HG02623 (cell line): Measurements from ENCODE around the gene ZNF609.

Experiments
- ATAC-seq: cut with Tn5 transposase; IDR thresholded peaks from one replicate; pipeline ENCODE4 v1.9.1; 2021; ENCODE audit warnings: moderate library complexity; ENCODE audit not compliant: unreplicated experiment

ZNF609 gene

DNA sequence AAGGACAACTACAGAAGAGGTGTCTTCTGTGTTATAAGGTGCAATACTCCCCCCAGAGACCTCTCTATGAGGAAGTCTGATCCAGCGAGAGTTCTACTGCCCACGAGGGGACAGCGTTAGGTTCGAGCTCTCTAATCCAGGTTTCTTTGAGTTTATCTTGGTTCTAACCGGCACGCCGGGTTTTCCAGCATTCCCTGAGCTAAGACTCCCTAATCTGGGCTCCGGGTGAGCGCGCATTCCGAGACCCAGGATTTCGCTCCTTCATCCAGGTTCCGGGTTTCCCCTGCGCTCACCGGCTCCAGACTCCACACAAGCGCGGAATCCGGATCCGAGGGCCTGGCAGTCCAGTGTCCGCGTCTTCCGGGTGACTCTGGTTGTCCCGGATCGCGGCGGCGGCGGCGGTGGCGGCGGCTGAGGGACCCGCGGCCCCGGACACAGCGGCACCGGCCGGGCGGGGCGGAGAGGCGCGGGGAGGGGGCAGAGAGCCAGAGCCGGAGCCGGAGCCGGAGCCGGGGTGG lies at the start of gene ZNF609:
Gene ZNF609 (plus strand): TSS at position 373 of the 518 bp plus-strand sequence. CDS start 38,842 bp downstream, outside the sequence.
- ATAC-seq = peak; percentile 50

- no peak for ATAC-seq
These were observed 48.2 kb upstream of the ZNF609 start for GRCh38 chr15:64412216-64412615.

GRCh38 chr15:64422697-64423096 lies 37.7 kb upstream of the ZNF609 start:
- ATAC-seq = no peak

GRCh38 chr15:64423970-64424369 lies 36.4 kb upstream of the ZNF609 start:
- no peak for ATAC-seq

- ATAC-seq = no peak
These were observed 35.2 kb upstream of the ZNF609 start for GRCh38 chr15:64425221-64425620.

- ATAC-seq = no peak
These were observed 33.4 kb upstream of the ZNF609 start for GRCh38 chr15:64426845-64427465.

GRCh38 chr15:64429448-64429847 lies 30.9 kb upstream of the ZNF609 start:
- no peak for ATAC-seq

- ATAC-seq = no peak
These were observed 30.2 kb upstream of the ZNF609 start for GRCh38 chr15:64430000-64430735.

DNA sequence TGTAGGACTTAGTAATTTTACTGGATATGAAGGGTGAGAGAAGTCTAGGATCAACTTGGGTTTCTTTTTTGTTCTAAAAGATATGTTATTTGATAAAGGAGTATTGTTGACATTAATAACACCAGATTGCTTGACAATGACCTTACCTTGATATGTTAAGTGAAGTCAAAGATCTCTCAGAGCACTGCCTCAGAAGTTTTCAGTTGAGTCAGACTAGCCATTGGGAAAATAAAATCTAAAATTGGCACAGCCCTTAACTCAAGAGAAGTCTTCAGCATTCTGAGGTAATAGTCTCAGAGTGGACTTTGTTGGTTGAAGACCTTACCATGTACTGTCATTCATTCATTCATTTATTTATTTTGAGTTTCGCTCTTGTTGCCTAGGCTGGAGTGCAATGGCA lies 22.4 kb upstream of the ZNF609 start:
- no peak for ATAC-seq

DNA sequence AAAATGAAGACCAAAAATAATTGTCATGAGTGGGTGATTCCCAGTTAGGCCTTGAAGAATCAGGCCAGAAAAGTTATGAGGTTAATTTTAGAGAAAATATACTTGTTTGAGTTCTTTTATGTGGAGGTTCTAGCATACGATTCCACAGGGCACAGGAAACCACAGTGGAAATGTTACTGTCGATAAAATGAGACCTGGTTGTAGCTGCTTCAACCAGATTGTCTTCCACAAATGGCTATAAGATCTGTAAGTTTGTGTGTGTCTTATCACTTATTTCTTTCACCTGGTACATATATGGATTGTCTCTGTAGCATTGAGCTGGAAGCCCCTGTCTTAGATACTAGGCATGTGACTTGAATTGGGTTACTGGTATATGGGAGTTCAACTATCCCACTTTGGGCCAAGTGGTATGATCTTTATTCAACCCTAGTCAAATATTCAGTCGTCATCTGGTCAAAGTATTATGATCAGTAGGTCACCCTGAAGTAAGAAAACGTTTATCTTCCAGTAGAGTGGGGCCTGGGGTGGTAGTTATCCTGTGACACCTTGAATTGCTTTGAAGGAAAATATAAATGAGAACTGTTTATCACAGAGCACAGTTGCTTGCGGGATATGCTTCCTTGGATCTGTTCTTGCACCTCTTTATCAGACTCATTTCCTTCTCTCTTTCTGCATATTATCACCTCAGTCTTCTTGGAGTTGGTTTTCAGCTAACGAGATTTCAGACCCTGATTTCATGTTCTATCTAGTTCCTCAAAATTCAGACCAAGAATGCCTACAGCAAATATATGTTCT lies 21.5 kb upstream of the ZNF609 start:
- no peak for ATAC-seq

- no peak for ATAC-seq
These were observed 18.5 kb upstream of the ZNF609 start for GRCh38 chr15:64441852-64442251.

GRCh38 chr15:64443016-64443415 lies 17.4 kb upstream of the ZNF609 start:
- ATAC-seq = no peak

DNA sequence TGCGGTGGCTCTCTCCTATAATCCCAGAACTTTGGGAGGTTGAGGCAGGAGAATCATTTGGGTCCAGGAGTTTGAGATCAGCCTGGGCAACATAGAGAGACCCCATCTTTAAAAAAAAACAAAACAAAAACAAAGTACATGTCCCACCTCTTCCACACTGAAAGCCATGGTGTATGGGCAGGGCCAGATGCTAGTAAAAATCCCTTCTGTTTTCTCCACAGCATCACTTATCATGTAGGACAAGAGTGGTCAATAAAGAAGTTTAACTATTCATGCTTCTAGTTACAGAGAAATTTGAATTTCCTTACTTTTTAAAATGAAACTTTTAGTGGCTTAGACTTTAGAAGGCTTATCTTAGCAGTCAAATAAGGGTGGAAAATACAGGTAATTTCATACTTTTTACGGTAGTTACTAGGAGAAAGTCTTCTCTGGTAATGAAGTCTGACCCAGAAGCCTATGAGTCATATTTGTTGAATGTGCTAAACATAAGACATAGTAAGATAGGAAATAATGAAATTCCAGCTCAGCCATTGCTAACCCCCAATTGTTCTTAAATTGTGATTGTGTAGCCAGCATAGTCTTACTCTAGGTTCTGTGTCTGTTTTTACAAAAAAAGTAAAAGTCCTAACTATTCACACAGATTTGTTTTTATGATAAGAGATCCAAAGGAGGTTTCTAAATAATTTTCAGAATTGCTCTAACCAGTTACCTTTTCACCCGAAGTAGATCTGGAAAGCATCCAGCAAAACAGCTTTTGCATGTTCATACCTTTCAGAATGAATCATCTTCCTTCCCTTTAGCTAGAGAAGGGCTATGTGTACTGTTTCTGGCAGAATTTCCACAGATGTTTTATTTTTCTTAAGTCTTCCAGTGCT lies 16.4 kb upstream of the ZNF609 start:
- peak; percentile 51 for ATAC-seq

- ATAC-seq = no peak
These were observed 15.5 kb upstream of the ZNF609 start for GRCh38 chr15:64444836-64445235.

DNA sequence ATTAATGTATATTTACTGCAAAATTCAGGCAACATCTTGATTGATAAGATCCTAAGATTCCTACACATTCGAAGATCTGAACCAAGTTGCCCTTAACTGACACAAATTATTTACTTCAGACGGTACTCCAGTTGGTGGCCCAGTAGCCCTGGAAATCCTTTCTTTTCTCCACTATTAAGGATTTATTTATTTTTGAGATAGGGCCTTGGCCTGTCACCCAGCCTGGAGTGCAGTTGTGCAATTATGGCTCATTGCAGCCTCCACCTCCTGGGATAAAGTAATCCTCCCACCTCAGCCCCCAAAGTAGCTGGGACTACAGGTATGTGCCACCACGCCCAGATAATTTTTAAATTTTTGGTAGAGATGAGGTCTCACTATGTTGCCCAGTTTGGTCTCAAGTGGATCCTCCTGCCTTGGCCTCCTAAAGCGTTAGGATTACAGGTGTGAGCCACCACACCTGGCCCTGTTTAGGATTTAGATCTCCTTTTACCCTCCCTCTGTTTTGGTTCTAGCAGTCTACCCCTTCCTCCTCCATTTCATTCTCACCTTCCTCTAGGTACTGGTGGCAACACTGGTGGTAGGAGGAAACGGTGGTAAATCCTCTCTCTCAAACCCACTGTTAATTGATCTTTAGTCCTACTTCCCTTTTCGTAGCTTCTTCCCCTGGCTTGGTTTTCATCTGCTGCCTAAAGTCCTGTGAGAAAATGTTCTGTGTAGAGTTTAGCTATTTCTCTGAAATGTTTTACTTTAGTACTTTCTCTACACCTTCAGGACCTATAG lies 12.7 kb upstream of the ZNF609 start:
- ATAC-seq = no peak

- no peak for ATAC-seq
These were observed 7.2 kb upstream of the ZNF609 start for GRCh38 chr15:64452988-64453688.

DNA sequence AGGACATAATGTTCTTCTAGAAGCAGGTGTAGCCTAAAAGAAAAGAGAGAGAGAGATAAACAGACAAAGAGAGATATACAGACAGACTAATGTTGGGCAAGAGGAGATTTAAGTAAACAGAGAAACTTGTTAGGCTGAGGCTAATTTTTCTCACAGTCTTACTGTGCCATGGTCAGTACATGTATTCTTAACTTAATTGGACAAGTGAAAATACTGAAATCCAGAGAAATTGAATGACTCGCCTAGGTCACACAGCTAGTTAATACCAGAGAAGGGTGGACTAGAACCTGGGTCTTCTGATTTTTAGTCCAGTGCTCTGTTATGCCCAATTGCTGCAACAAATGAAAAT lies 6.7 kb upstream of the ZNF609 start:
- ATAC-seq = no peak

- ATAC-seq = no peak
These were observed 6.1 kb upstream of the ZNF609 start for GRCh38 chr15:64454282-64454681.

- ATAC-seq = no peak
These were observed 4.4 kb upstream of the ZNF609 start for GRCh38 chr15:64455961-64456371.
